Left ventricle myocardium inferior (tissue), 1 donor: Measurements from ENCODE around the gene SPINT3. TPM values are rescaled to one million over a fixed set of nuclear protein-coding genes. Genes with fewer than 3 reads are reported as not detected.

Source experiments
- DNase-seq: peaks from one replicate; pipeline ENCODE4 v3.0.0-alpha.2; 2020
- H3K27ac ChIP-seq: fragments of 200-600 bp; replicated peaks from 2 replicates; pipeline ENCODE4 v1.8.0; 2021
- H3K27me3 ChIP-seq: fragments of 200-600 bp; 2 replicates; pipeline ENCODE4 v1.8.0; 2021; ENCODE audit warnings: low read depth
- H3K36me3 ChIP-seq: fragments of 200-600 bp; 2 replicates; pipeline ENCODE4 v1.8.0; 2021
- H3K4me1 ChIP-seq: fragments of 200-600 bp; 2 replicates; pipeline ENCODE4 v1.8.0; 2021
- H3K4me3 ChIP-seq: fragments of 200-600 bp; 2 replicates; pipeline ENCODE4 v1.8.0; 2021; ENCODE audit warnings: mild to moderate bottlenecking, moderate library complexity
- H3K9me3 ChIP-seq: fragments of 200-600 bp; replicated peaks from 2 replicates; pipeline ENCODE4 v1.8.0; 2021
- CTCF ChIP-seq: fragments of 200-600 bp; IDR thresholded peaks from 2 replicates; pipeline ENCODE4 v1.8.0; 2021; ENCODE audit warnings: antibody characterized with exemption, mild to moderate bottlenecking, borderline replicate concordance
- intact Hi-C: fragments of 100-400 bp; cut with micrococcal nuclease; formaldehyde crosslinking; loops from one replicate; pipeline ENCODE4 v1.11.0; 2022
- total RNA-seq: library from RNA; stranded (reverse); fragmentation: NEBNext Ultra II Directional; extraction: Animal tissue kit (Norgen Biotek cat#: 25700); gene quantifications from one replicate; pipeline ENCODE4 v1.2.1, GENCODE V29; 2021
- donor health status: DM: no; HTN: yes; CAD: no; lungs with severe emphysema.

SPINT3 gene
- total RNA-seq, 1 donor from 2014 or later = not detected

- Histone ChIP-seq H3K4me1 (no peaks in the 10 kb centered on the region), H3K9me3 (no peaks in the 10 kb centered on the region), H3K4me3 (no peak overlapping the region), H3K27me3 (peaks cover 64% of the 10 kb centered on the region), H3K36me3 (no peaks in the 10 kb centered on the region), H3K27ac (no peak overlapping the region)
- TF ChIP-seq CTCF = no peak
- intact Hi-C loops = no loop called here
- no peak for DNase-seq
These were observed 19.9 kb downstream of the SPINT3 start for GRCh38 chr20:45495501-45495941.

- Histone ChIP-seq H3K4me1 (no peaks in the 10 kb centered on the region), H3K27me3 (peaks cover 77% of the 10 kb centered on the region), H3K36me3 (no peaks in the 10 kb centered on the region), H3K9me3 (no peaks in the 10 kb centered on the region), H3K27ac (no peak overlapping the region), H3K4me3 (no peak overlapping the region)
- TF ChIP-seq CTCF = no peak
- intact Hi-C loops = no loop called here
- DNase-seq = no peak
These were observed 26.3 kb downstream of the SPINT3 start for GRCh38 chr20:45489083-45489531.

- no peaks in the 10 kb centered on the region for H3K4me1 ChIP-seq
- no peak for DNase-seq
- no peak overlapping the region for H3K4me3 ChIP-seq
- TF ChIP-seq CTCF = no peak
- no peaks in the 10 kb centered on the region for H3K9me3 ChIP-seq
- H3K27me3 ChIP-seq = peaks cover 90% of the 10 kb centered on the region
- intact Hi-C loops = no loop called here
- no peak overlapping the region for H3K27ac ChIP-seq
- no peaks in the 10 kb centered on the region for H3K36me3 ChIP-seq
These were observed 28.2 kb downstream of the SPINT3 start for GRCh38 chr20:45487231-45487635.

GRCh38 chr20:45485388-45485787, 30.0 kb downstream of the SPINT3 start:
- DNase-seq = no peak
- H3K27me3 ChIP-seq = peaks cover 92% of the 10 kb centered on the region
- H3K4me3 ChIP-seq = no peak overlapping the region
- no peaks in the 10 kb centered on the region for H3K36me3 ChIP-seq
- H3K27ac ChIP-seq = no peak overlapping the region
- TF ChIP-seq CTCF = no peak
- intact Hi-C loops = no loop called here
- no peaks in the 10 kb centered on the region for H3K4me1 ChIP-seq
- H3K9me3 ChIP-seq = no peaks in the 10 kb centered on the region

GRCh38 chr20:45484676-45485075, 30.7 kb downstream of the SPINT3 start:
- H3K4me1 ChIP-seq = no peaks in the 10 kb centered on the region
- no peak overlapping the region for H3K27ac ChIP-seq
- no peaks in the 10 kb centered on the region for H3K9me3 ChIP-seq
- H3K4me3 ChIP-seq = no peak overlapping the region
- no peak for TF ChIP-seq CTCF
- intact Hi-C loops = no loop called here
- H3K27me3 ChIP-seq = peaks cover 92% of the 10 kb centered on the region
- DNase-seq = no peak
- no peaks in the 10 kb centered on the region for H3K36me3 ChIP-seq
